ENCODE data around the gene SYK. TPM values are rescaled to one million over a fixed set of nuclear protein-coding genes. Genes with fewer than 3 reads are reported as not detected.
A peak's percentile ranks its signal among the peaks of the same experiment; 100 is the strongest.
"Not testable (repeated sequence)": the region's sequence is repeated elsewhere in the genome, so short reads cannot be mapped to it uniquely, and the experiment has no call there.

SYK gene
- total RNA-seq, 1 experiment from 2014 or later: 0.02 TPM

DNA sequence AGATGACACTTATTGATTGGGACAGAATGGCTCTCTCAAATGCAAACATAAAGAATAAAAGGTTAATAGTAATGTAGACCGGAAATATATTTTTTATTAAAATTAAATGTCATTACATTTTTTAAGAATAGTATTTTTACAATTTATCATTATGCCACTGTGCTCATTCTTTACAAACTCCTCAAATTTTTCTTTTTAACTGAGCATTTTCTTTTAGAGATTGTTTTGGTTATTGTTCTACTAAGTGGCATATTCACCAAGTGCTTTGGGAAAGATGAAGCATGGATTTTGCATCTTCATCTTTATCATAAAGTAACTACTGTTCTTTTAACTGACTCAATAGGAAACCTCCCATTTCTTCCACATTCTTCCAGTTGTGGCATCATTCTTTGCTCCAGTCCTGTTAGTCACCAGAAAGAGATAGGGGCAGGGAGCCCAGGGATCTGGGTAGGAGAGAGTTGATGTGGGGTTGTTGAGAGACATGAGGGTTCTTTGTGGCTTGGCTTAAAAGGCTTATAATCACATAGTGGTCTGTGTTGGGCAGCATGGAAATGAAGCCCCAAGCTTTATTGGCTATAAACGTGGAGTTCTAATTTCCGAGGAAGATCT, 69.8 kb downstream of the SYK start:
- DNase-seq (ENCODE audit: extremely low read depth, low read depth): no peak

DNA sequence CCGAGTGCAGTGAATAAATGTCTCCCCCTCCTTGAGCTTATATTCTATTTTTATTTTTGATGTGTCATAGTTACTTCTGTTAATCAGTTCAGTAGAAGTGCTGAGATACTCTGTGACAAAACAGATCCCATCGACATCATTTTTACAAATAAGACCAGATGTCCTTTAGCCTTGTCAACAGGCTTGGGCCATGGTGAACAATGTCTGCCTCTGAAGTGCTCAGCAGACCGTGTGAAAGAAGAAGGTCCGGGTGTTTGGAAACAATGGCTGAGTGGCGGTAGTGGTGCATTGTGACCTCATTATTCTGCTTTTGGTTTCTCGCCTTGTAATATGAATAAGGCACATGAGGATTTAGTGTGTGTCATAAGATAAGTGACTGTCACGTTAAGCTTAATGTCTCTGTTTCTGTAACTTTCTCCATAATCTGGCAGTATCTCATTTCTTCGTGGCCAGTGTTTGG, 71.2 kb downstream of the SYK start:
- no peak for DNase-seq (ENCODE audit: extremely low read depth, low read depth)

DNA sequence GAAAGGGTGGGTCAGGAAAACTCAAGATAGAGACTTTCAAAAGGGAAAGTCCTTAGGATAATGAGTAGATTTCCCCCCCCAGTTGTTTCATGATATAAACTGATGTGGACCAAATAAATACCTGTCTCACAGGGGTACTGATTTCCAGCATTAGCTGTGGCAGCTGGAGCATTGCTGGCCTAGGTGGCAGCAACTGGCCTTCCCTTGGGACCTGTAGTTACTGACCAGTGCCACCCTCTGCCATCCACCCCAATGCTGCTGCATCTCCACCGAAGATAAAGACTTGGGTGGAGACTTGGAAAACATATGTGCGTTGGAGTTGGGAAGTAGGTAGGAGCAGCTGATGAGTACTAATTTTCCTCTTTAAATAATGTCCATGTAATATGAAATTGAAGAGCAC, 71.8 kb downstream of the SYK start:
- no peak for DNase-seq (ENCODE audit: extremely low read depth, low read depth)

DNA sequence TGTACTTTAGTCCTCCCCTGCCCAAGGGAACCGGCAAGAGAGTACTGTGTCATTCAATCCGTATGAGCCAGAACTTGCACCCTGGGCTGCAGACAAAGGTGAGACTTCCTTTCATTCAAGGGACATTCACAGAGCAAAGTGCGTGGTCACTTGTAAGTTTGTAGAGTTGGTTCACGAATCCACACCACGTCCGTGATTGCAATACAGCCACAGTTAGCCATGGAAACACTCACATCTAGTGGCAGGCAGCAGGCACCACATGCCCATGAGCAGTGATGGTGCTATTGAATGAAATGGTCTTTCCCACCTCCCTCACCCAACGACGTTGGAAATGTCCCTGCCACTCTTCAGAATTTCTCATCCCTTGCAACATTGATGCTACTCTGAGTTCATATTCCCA, 72.6 kb downstream of the SYK start:
- no peak for DNase-seq (ENCODE audit: extremely low read depth, low read depth)

DNA sequence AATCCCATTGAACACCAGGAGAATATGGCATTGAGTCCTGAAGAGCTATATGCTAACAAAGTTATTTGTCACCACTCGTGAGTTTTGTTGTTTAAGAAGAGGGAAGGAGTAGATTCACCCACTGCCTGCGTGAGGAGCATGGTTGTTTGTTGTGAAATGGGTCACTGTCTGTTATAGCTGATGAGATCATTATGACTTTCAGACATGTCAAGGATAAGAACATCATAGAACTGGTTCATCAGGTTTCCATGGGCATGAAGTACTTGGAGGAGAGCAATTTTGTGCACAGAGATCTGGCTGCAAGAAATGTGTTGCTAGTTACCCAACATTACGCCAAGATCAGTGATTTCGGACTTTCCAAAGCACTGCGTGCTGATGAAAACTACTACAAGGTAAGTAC, 76.9 kb downstream of the SYK start:
- DNase-seq (ENCODE audit: extremely low read depth, low read depth): no peak

DNA sequence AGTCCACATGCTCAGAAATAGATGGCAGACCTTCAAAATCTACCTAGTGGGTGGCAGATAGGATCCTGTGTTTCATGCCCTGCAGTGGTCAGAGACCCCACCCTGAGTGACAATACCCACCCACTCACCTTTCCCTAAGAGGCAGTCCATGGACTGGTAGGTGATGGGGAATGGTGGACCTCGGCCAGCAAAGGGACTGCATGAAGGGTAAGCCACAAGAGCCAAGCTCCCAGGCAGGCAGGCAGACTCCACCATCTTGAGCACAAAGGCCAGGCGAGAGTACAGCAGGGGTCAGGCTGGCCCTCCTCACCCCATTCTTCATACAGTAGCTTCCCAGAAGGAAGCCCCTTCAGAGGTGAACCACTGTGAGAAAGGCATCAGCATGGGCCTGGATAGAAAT, 78.4 kb downstream of the SYK start:
- no peak for DNase-seq (ENCODE audit: extremely low read depth, low read depth)

DNA sequence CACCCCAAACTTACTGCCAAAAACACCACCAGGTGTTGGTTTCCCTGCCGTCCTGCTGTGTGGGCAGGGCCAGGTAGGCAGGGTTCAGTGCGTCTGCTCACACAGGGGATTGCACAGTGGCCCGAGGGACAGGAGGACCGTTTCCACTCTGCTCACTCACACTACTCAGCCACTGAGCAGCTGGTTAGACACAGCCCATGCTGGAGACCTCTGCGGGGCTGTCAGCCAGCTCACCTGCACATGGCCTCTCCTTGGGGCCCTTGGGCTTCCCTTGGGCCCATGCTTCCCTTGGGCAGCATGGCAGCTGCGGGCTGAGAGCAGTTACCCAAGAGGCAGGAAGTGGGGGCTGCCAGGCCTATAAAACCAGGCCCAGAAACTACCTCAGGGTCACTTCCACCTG, 79.0 kb downstream of the SYK start:
- DNase-seq (ENCODE audit: extremely low read depth, low read depth): no peak

DNA sequence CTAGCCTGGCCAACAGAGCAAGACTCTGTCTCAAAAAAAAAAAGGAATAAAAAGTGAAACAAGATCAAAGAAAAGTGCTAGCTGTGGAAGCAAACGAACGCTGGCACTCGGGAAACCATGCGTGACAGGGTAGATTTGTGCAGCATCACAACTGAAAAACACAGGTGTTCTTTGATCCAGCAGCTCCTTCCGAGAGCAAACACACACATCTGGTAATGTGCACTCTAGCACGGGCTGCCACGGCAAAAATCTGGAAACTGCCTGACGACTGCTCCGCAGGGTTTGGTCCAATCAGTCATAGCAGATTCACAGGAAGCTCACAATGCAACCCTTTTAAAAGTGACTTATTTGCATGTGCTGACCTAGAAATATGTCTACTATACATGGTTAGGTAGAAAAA, 80.0 kb downstream of the SYK start:
- DNase-seq (ENCODE audit: extremely low read depth, low read depth): no peak

DNA sequence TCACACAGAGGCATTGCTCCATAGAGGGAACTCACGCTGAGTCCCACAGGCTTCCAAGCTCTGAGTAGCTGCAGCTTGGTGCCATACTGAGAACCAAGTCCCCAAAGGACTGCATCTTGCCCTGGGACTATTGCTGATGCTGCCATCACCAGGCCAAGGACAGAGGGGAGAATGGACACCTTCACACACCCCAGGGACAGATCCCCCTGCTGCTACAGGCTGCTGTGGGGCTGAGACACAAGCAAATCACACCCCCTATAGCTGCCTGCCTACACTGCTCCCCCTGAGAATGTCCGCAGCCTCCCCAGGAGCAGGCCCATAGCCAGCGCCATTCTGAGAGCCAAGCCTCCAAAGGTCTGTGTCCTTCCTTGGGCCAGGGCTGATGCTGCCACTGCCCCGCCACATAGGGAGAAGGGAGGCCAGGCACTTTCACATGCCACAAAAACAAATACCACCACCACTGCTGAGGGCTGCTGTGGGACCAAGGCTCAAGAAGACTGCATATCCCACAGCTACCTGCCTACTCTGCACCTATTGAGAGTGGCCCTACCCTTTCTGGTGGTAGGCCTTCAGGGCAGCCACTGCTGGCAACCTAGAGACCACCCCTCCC, 81.5 kb downstream of the SYK start:
- DNase-seq (ENCODE audit: extremely low read depth, low read depth): no peak

DNA sequence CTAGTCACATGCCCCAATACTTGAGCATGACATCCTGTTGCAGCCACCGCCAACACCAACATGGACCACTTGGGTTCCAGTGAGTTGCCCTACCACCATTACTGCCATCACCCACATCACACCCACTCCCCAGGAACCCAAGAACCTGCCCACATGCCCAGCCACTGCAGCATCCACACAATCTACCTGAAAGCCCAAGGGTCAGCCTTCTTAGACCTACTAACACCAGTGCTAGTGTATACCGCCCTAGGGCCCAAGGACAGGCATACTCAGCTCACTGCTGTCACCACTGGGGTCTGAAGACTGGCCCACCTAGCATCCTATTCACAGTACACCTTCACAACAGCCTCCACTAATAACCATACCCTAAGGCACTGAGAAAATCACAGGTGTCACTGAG, 82.0 kb downstream of the SYK start:
- DNase-seq (ENCODE audit: extremely low read depth, low read depth): no peak

DNA sequence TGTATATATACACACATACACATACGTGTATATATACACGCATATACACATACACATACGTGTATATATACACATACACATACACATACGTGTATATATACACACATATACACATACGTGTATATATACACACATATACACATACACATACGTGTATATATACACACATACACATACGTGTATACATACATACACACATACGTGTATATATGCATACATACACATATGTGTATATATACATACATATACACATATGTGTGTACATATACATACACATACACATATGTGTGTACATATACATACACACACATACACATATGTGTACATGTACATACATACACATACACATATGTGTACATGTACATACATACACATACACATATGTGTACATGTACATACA, 82.6 kb downstream of the SYK start:
- no peak for DNase-seq (ENCODE audit: extremely low read depth, low read depth)

DNA sequence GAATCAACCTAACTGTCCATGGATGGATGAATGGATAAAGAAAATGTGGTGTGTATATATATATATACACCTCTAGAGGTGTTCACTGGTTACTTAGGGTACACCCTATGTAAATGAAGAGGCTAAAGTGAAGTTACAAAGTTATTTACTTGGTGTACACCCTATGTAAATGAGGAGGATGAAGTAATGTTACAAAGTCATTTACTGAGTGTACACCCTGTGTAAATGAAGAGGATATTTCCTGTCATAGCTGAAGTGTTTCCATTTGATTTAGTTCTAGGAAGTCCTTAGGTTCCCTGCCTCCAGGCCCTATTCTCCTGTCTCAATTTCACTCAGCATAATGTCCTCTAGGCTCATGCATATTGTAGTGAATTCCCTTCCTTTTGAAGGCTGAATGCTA, 85.2 kb downstream of the SYK start:
- not testable (repeated sequence) for DNase-seq (ENCODE audit: extremely low read depth, low read depth)

DNA sequence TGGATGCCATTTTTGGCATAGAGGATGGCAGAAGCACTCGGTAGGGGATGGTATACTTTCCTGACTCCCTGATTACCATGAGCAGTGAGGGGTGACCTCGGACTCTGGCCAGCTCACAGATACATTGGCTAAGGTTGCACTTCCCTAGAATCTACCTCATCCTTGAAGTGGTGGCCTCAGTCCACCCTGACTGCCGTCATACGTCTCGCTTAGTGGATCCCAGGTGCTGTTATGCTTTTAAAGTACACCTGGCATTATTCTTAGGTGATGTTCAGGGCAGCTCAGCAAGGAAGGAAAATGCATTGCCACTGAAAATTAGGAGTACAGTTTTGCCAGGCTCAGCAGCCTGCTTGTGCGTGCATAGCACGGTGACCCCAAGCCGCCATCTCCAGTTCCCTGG, 87.3 kb downstream of the SYK start:
- DNase-seq (ENCODE audit: extremely low read depth, low read depth): no peak

DNA sequence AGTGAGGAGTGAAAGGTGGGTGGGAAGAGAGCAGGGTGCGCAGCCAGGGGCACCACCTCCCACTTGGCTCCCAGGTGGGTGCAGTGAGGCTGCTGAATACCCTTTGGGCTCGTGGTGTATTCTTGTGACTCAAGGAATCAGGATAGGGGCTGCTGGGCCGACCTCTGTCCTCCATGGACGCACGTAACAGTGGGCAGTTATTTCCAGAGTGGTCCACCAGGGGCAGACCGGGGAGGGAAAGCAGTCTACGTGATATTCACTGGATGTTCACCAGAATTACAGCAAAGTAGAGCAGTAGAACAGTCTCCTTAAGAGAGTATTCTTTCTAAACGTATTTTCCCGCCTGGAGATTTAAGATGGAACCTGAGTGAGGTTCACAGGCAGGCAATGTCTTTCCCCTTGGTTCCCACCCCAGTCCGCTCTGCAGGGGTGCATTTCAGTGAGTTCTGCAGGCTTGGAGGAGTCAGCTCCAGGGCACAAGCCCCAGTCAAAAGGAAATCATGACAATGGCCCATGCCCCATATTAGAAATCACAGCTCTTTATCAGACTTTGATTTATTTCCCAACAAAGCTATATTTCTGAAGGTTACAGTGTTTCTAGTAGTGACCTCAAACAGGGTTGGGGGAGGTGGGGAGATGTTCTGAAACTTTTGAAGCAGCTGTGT, 88.7 kb downstream of the SYK start:
- no peak for DNase-seq (ENCODE audit: extremely low read depth, low read depth)

DNA sequence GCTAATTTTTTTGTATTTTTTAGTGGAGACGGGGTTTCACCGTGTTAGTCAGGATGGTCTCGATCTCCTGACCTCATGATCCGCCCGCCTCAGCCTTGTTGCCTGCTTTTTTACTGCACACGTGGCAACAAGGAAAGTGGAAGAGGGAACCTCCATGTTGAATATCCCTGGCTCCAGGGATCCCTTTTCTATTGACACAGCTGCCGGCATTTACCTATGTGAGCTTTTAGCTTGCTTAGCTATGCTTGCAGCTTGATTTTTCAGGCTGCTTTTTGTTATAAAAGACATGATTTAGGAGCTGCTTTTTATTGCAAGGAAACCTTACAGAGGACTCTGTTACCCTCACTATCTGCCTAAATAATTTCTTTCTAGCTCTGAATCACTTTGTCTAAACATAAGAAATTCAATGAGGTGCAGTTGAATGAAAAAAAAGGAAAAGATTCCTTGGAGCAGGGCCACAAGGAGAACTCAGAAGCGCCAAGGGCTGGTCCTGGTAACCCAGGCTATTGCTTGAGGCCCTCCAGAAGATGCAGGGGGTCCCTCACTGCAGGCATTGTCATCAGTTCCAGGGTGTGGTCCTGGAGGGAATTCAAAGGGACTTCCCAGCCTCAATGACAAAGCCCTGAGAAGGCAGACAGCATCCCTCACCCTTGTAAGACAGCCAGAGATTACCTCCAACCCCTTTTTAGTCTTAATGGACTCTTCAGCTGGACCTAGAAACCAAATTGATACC, 89.9 kb downstream of the SYK start:
- no peak for DNase-seq (ENCODE audit: extremely low read depth, low read depth)

DNA sequence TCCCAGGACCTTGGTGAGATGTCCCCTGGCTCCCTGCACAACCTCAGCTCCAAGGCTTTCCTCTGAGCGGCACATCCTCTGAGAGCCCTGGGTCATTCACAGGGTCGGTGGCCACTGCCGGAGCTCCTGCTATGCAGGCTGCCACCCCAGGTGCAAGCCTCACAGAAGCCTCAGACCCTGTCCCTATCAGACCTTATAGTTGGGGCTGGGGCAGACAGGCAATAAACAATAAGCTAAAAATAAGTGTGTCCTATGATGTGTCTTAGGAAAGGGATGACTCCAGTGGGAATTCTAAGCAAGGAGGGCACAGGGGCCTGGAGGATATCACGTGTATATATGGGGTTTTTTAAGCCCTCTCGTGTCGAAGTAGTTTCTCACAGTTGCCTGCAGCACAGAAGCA, 91.3 kb downstream of the SYK start:
- DNase-seq (ENCODE audit: extremely low read depth, low read depth): no peak

DNA sequence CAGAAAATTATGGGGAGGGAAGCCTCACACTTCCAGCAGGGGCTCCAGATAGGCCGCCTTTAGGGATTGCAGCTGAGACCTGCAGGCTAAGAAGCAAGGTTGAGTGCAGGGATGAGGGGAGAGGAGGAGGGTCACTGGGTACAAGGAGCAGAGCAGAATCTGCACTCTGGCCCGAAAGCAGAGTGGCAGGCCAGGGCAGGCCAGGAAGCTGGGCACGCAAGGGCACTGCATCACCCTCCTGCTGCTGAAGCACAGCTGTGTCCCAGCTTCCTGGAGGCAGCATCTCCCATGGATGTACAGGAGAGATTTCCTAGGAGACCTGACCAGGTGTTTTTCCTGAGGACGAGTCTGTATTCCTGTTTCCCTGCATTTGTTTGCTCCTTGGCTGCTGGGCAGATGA, 92.1 kb downstream of the SYK start:
- DNase-seq (ENCODE audit: extremely low read depth, low read depth): no peak

DNA sequence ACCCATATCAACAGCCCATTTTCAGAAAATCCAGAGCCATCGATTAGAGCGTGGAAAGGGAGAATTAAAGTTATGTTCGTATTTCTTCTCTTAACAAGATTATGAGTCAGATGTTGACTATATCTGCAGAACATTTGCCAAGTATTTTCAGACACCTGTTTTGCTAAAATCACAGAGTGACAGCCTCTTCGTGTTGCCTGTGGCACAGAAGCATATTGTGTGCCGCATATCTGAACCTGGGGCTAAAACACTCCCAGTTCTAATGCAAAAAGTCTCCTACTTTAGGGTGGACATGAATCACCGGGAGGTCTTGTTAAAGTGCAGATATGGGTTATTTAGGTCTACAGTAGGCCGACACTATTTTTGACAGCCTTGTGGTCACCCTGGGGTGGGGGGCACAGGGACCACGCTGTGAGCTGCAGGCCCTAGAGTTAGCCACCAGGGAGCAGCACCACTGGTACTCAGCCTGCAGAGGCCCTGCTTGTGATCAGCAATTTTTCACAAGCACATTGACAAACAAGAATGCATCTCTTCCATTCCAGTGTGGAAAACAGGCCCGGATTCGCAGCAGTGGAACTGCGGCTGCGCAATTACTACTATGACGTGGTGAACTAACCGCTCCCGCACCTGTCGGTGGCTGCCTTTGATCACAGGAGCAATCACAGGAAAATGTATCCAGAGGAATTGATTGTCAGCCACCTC, 93.5 kb downstream of the SYK start:
- peak; percentile 21 for DNase-seq (ENCODE audit: extremely low read depth, low read depth)

DNA sequence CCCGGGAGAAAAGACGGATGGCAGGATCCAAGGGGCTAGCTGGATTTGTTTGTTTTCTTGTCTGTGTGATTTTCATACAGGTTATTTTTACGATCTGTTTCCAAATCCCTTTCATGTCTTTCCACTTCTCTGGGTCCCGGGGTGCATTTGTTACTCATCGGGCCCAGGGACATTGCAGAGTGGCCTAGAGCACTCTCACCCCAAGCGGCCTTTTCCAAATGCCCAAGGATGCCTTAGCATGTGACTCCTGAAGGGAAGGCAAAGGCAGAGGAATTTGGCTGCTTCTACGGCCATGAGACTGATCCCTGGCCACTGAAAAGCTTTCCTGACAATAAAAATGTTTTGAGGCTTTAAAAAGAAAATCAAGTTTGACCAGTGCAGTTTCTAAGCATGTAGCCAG, 94.2 kb downstream of the SYK start:
- no peak for DNase-seq (ENCODE audit: extremely low read depth, low read depth)

DNA sequence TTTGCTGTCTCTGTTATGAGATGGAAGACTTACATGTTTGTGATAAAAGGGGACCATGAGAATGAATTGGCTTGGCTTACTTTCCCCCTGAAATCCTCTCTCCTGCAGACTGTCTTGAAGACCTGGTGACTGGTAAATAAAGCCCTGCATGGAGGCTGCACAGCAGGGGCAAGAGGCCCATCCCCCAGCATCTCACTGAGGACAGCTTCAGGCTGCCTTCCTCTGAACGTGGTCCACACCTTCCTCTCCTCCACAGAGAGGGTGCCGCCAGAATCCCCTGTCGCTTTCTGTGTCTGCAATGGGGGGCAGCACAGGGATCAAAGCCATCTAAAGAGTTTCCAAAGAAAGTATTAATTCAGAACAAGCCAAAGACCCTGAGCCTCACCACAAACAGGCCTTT, 94.6 kb downstream of the SYK start:
- no peak for DNase-seq (ENCODE audit: extremely low read depth, low read depth)

DNA sequence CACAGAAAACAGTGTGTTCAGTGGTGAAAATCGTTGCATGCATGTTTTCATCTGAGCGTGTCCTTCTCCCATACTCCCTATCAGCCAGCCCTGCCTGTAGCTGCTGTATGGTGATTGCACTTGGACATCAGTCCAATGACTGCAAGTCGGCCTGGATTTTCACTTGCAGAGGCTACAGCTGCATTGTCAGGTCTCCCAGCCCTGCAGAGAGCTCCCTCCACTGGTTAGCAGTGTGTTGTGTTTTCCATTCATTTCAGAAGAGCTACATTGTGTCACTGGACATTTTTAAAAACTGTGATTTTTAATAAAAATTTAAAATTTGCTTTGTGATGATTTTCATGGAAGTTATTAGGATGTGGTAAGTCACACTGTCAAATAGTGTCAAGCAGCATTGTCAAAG, 96.6 kb downstream of the SYK start:
- no peak for DNase-seq (ENCODE audit: extremely low read depth, low read depth)

Measured in NCI-H460 (cell line).